ENCODE results near the gene LHFPL2.
A peak's percentile ranks its signal among the peaks of the same experiment; 100 is the strongest.

The LHFPL2 gene

GRCh38 chr5:78519198-78519941, 129.2 kb downstream of the LHFPL2 start:
- Histone ChIP-seq H3K9me3 (ENCODE audit: control insufficient read depth, low read length) (no peaks in the 10 kb centered on the region), H3K4me3 (ENCODE audit: insufficient read depth, low read depth, low read length, poor library complexity, severe bottlenecking) (no peak overlapping the region), H3K27ac (ENCODE audit: insufficient read depth, low read length, poor library complexity, severe bottlenecking) (no peak overlapping the region), H3K27me3 (replicated peaks; ENCODE audit: control insufficient read depth, insufficient read depth, low read length, poor library complexity, severe bottlenecking) (peaks cover 4% of the 10 kb centered on the region), H3K4me1 (ENCODE audit: control insufficient read depth, insufficient read depth, low read length, poor library complexity, severe bottlenecking) (no peaks in the 10 kb centered on the region), H3K36me3 (ENCODE audit: control insufficient read depth, insufficient read depth, low read length) (no peaks in the 10 kb centered on the region)
- no peak for DNase-seq

GRCh38 chr5:78518365-78519197, 130.0 kb downstream of the LHFPL2 start:
- H3K4me3 ChIP-seq (ENCODE audit: insufficient read depth, low read depth, low read length, poor library complexity, severe bottlenecking), result no peak overlapping the region

GRCh38 chr5:78515670-78516069, 132.9 kb downstream of the LHFPL2 start:
- no peaks in the 10 kb centered on the region for H3K4me1 ChIP-seq (ENCODE audit: control insufficient read depth, insufficient read depth, low read length, poor library complexity, severe bottlenecking)
- H3K9me3 ChIP-seq (ENCODE audit: control insufficient read depth, low read length), result no peaks in the 10 kb centered on the region
- H3K27me3 ChIP-seq (replicated peaks; ENCODE audit: control insufficient read depth, insufficient read depth, low read length, poor library complexity, severe bottlenecking), result no peaks in the 10 kb centered on the region
- DNase-seq, result no peak
- H3K36me3 ChIP-seq (ENCODE audit: control insufficient read depth, insufficient read depth, low read length), result no peaks in the 10 kb centered on the region
- H3K4me3 ChIP-seq (ENCODE audit: insufficient read depth, low read depth, low read length, poor library complexity, severe bottlenecking), result no peak overlapping the region
- H3K27ac ChIP-seq (ENCODE audit: insufficient read depth, low read length, poor library complexity, severe bottlenecking), result no peak overlapping the region

More at GRCh38 chr5:78518365-78519197, 130.0 kb downstream of the LHFPL2 start:
- H3K9me3 ChIP-seq (ENCODE audit: control insufficient read depth, low read length), result no peaks in the 10 kb centered on the region
- DNase-seq, result no peak
- H3K36me3 ChIP-seq (ENCODE audit: control insufficient read depth, insufficient read depth, low read length), result no peaks in the 10 kb centered on the region
- H3K27ac ChIP-seq (ENCODE audit: insufficient read depth, low read length, poor library complexity, severe bottlenecking), result no peak overlapping the region
- H3K4me1 ChIP-seq (ENCODE audit: control insufficient read depth, insufficient read depth, low read length, poor library complexity, severe bottlenecking), result no peaks in the 10 kb centered on the region
- peaks cover 4% of the 10 kb centered on the region for H3K27me3 ChIP-seq (replicated peaks; ENCODE audit: control insufficient read depth, insufficient read depth, low read length, poor library complexity, severe bottlenecking)

- Histone ChIP-seq H3K9me3 (ENCODE audit: control insufficient read depth, low read length) (no peaks in the 10 kb centered on the region), H3K4me3 (ENCODE audit: insufficient read depth, low read depth, low read length, poor library complexity, severe bottlenecking) (no peak overlapping the region), H3K4me1 (ENCODE audit: control insufficient read depth, insufficient read depth, low read length, poor library complexity, severe bottlenecking) (no peaks in the 10 kb centered on the region), H3K36me3 (ENCODE audit: control insufficient read depth, insufficient read depth, low read length) (no peaks in the 10 kb centered on the region), H3K27ac (ENCODE audit: insufficient read depth, low read length, poor library complexity, severe bottlenecking) (no peak overlapping the region), H3K27me3 (replicated peaks; ENCODE audit: control insufficient read depth, insufficient read depth, low read length, poor library complexity, severe bottlenecking) (peaks cover 4% of the 10 kb centered on the region)
- DNase-seq, result no peak
Observed at GRCh38 chr5:78514427-78515330, 133.9 kb downstream of the LHFPL2 start.

- no peaks in the 10 kb centered on the region for H3K9me3 ChIP-seq (ENCODE audit: control insufficient read depth, low read length)
- H3K4me1 ChIP-seq (ENCODE audit: control insufficient read depth, insufficient read depth, low read length, poor library complexity, severe bottlenecking), result no peaks in the 10 kb centered on the region
- H3K27ac ChIP-seq (ENCODE audit: insufficient read depth, low read length, poor library complexity, severe bottlenecking), result no peak overlapping the region
- H3K4me3 ChIP-seq (ENCODE audit: insufficient read depth, low read depth, low read length, poor library complexity, severe bottlenecking), result no peak overlapping the region
- DNase-seq, result no peak
- H3K36me3 ChIP-seq (ENCODE audit: control insufficient read depth, insufficient read depth, low read length), result no peaks in the 10 kb centered on the region
- H3K27me3 ChIP-seq (replicated peaks; ENCODE audit: control insufficient read depth, insufficient read depth, low read length, poor library complexity, severe bottlenecking), result peaks cover 4% of the 10 kb centered on the region
Observed at GRCh38 chr5:78513441-78513840, 135.1 kb downstream of the LHFPL2 start.

- H3K36me3 ChIP-seq (ENCODE audit: control insufficient read depth, insufficient read depth, low read length), result no peaks in the 10 kb centered on the region
- H3K4me1 ChIP-seq (ENCODE audit: control insufficient read depth, insufficient read depth, low read length, poor library complexity, severe bottlenecking), result no peaks in the 10 kb centered on the region
- DNase-seq, result no peak
- H3K27ac ChIP-seq (ENCODE audit: insufficient read depth, low read length, poor library complexity, severe bottlenecking), result no peak overlapping the region
- no peaks in the 10 kb centered on the region for H3K9me3 ChIP-seq (ENCODE audit: control insufficient read depth, low read length)
- H3K4me3 ChIP-seq (ENCODE audit: insufficient read depth, low read depth, low read length, poor library complexity, severe bottlenecking), result no peak overlapping the region
- peaks cover 4% of the 10 kb centered on the region for H3K27me3 ChIP-seq (replicated peaks; ENCODE audit: control insufficient read depth, insufficient read depth, low read length, poor library complexity, severe bottlenecking)
Observed at GRCh38 chr5:78512435-78512834, 136.1 kb downstream of the LHFPL2 start.

GRCh38 chr5:78511121-78511906, 137.3 kb downstream of the LHFPL2 start:
- no peak for DNase-seq
- Histone ChIP-seq H3K9me3 (ENCODE audit: control insufficient read depth, low read length) (no peaks in the 10 kb centered on the region), H3K4me3 (ENCODE audit: insufficient read depth, low read depth, low read length, poor library complexity, severe bottlenecking) (no peak overlapping the region), H3K36me3 (ENCODE audit: control insufficient read depth, insufficient read depth, low read length) (no peaks in the 10 kb centered on the region), H3K27me3 (replicated peaks; ENCODE audit: control insufficient read depth, insufficient read depth, low read length, poor library complexity, severe bottlenecking) (peaks cover 4% of the 10 kb centered on the region), H3K27ac (ENCODE audit: insufficient read depth, low read length, poor library complexity, severe bottlenecking) (no peak overlapping the region), H3K4me1 (ENCODE audit: control insufficient read depth, insufficient read depth, low read length, poor library complexity, severe bottlenecking) (no peaks in the 10 kb centered on the region)

- peak overlapping the region; percentile 65 for H3K4me3 ChIP-seq (ENCODE audit: insufficient read depth, low read depth, low read length, poor library complexity, severe bottlenecking)
- no peaks in the 10 kb centered on the region for H3K36me3 ChIP-seq (ENCODE audit: control insufficient read depth, insufficient read depth, low read length)
- peaks cover 4% of the 10 kb centered on the region for H3K27me3 ChIP-seq (replicated peaks; ENCODE audit: control insufficient read depth, insufficient read depth, low read length, poor library complexity, severe bottlenecking)
- no peaks in the 10 kb centered on the region for H3K9me3 ChIP-seq (ENCODE audit: control insufficient read depth, low read length)
- H3K4me1 ChIP-seq (ENCODE audit: control insufficient read depth, insufficient read depth, low read length, poor library complexity, severe bottlenecking), result no peaks in the 10 kb centered on the region
- no peak overlapping the region for H3K27ac ChIP-seq (ENCODE audit: insufficient read depth, low read length, poor library complexity, severe bottlenecking)
- DNase-seq, result no peak
Observed at GRCh38 chr5:78509884-78510769, 138.4 kb downstream of the LHFPL2 start.
